ENCODE results near the gene TCF3. TPM values are rescaled to one million over a fixed set of nuclear protein-coding genes. Genes with fewer than 3 reads are reported as not detected.

The TCF3 gene
- polyA plus RNA-seq, 1 donor (not counting 4 experiments of a cell fraction or from before 2014, with no cell fraction given), result 40.0 TPM

DNA sequence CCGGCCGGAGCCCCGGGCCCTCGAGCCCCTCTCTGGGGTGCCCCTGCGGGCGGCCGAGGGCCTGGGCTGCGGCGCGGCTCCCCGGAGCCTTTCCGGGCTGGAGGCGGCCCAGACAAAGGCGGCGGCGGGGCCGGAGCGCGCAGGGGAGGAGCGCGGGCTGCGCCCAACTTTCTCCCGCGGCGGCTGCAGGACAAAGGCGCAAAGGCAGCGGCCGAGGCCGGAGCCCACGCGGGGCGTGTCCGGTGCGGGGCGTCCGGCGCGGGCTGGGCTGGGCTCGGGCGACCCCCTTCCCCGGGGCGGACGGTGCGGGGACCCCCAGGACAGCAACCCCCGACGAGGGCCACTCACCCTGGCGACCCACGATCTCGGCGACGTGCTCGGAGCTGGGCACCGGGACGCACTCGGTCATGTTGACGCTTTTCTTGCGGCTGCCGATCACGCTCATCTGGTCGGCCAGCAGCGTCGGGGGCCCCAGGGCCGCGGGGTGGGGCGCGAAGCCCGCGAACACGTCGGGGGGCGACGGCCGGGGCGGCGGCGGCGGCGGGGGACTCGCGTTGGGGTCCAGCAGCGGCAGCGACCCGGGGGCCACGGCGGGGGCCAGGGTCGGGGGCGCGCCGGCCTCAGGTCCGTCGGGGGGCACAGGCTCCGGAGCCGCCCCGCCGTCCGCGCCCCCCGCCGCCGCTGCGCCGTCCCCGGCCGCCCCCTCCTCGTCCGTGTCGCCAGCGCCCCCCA lies 85.1 kb downstream of the TCF3 start:
- Histone ChIP-seq H3K9me1 (ENCODE audit: control insufficient read depth, extremely low read depth, insufficient read depth, low read length) (no peaks in the 10 kb centered on the region), H4K20me1 (ENCODE audit: control insufficient read depth, extremely low read depth, insufficient read depth, low read length) (no peaks in the 10 kb centered on the region), H3K79me2 (ENCODE audit: control insufficient read depth, insufficient read depth, low read length) (peaks cover 22% of the 10 kb centered on the region), H2AFZ (ENCODE audit: control insufficient read depth, low read length) (peak overlapping the region; percentile 37), H3K27ac (ENCODE audit: control insufficient read depth, insufficient read depth, low read length) (no peak overlapping the region), H3K4me2 (ENCODE audit: control insufficient read depth, extremely low read depth, insufficient read depth, low read depth, low read length) (peak overlapping the region; percentile 73), H3K36me3 (ENCODE audit: control insufficient read depth in 2 of 2, extremely low read depth in 1 of 2, insufficient read depth in 2 of 2, low read length in 2 of 2) (no peaks in the 10 kb centered on the region), H3K4me1 (ENCODE audit: control insufficient read depth, extremely low read depth, insufficient read depth, low read length) (no peaks in the 10 kb centered on the region), H3K9me3 (ENCODE audit: control insufficient read depth, low read depth, low read length) (no peaks in the 10 kb centered on the region), H3K4me3 (ENCODE audit: control insufficient read depth in 2 of 3, extremely low read depth in 1 of 3, insufficient read depth in 2 of 3, low read depth in 1 of 3, low read length in 3 of 3) (peak overlapping the region; percentile 64 to 73 (median 71)), H3K27me3 (ENCODE audit: control insufficient read depth, extremely low read depth, insufficient read depth, low read length) (peaks cover 11% of the 10 kb centered on the region), H3K9ac (ENCODE audit: control insufficient read depth, extremely low read depth, insufficient read depth, low read length) (peak overlapping the region; percentile 56)
- no peak for DNase-seq (ENCODE audit: low read depth, low spot score)
- FAIRE-seq, result no peak
- TF ChIP-seq EZH2 (IDR thresholded peaks at IDR 0.05; ENCODE audit: low read length), result no peak
- TF ChIP-seq, protein P1, sequence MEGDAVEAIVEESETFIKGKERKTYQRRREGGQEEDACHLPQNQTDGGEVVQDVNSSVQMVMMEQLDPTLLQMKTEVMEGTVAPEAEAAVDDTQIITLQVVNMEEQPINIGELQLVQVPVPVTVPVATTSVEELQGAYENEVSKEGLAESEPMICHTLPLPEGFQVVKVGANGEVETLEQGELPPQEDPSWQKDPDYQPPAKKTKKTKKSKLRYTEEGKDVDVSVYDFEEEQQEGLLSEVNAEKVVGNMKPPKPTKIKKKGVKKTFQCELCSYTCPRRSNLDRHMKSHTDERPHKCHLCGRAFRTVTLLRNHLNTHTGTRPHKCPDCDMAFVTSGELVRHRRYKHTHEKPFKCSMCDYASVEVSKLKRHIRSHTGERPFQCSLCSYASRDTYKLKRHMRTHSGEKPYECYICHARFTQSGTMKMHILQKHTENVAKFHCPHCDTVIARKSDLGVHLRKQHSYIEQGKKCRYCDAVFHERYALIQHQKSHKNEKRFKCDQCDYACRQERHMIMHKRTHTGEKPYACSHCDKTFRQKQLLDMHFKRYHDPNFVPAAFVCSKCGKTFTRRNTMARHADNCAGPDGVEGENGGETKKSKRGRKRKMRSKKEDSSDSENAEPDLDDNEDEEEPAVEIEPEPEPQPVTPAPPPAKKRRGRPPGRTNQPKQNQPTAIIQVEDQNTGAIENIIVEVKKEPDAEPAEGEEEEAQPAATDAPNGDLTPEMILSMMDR (optimal IDR thresholded peaks at IDR 0.05 in 1 of 3, IDR thresholded peaks at IDR 0.05 in 1 of 3, conservative IDR thresholded peaks at IDR 0.05 in 1 of 3; ENCODE audit: extremely low read depth in 1 of 3, insufficient read depth in 2 of 3, low read length in 3 of 3), result no peak
- dilution Hi-C loops (cut with MboI; ENCODE audit: extremely low pct_ligation_motif_present, low sequenced_read_pairs), result no loop called here

DNA sequence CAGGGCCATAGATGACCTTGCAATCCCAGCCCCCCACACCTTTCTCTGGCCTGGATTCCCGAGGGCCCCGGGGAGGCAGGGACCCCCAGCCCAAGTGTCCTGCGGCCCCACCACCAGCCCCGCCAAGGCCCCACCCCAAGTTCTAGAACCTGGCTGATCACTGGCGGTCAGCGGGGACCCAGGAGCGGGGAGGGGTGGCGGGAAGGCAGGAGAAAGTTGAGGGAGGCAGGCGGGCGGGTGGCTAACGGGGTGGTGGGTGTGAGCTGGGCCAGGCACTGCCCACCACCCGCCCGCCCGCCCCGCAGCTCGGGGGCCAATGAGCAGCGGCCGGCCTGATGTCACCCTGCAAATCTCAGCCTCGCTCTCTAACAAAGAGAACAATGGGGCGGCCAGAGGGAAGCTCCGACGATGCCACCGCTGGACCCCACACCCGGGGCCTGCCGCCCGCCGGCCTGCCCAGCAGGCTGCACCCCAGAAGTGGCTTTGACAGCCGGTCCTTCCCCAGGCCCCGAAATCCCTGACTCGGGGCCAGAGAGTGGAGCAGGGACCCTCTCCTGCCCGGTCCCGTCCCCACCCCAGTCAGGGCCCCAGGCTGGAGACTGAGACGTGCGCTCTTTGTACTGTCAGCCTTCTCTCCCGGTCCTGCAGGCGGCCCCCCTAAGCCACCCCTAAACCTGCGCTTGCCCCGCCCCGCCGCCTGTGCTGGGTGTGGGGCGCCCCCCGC lies 85.9 kb downstream of the TCF3 start:
- Histone ChIP-seq H3K4me2 (ENCODE audit: control insufficient read depth, extremely low read depth, insufficient read depth, low read depth, low read length) (peak overlapping the region; percentile 73), H3K9ac (ENCODE audit: control insufficient read depth, extremely low read depth, insufficient read depth, low read length) (peak overlapping the region; percentile 56), H2AFZ (ENCODE audit: control insufficient read depth, low read length) (no peak overlapping the region), H3K9me1 (ENCODE audit: control insufficient read depth, extremely low read depth, insufficient read depth, low read length) (no peaks in the 10 kb centered on the region), H3K79me2 (ENCODE audit: control insufficient read depth, insufficient read depth, low read length) (peaks cover 22% of the 10 kb centered on the region), H3K36me3 (ENCODE audit: control insufficient read depth in 2 of 2, extremely low read depth in 1 of 2, insufficient read depth in 2 of 2, low read length in 2 of 2) (no peaks in the 10 kb centered on the region), H4K20me1 (ENCODE audit: control insufficient read depth, extremely low read depth, insufficient read depth, low read length) (no peaks in the 10 kb centered on the region), H3K4me3 (ENCODE audit: control insufficient read depth in 2 of 3, extremely low read depth in 1 of 3, insufficient read depth in 2 of 3, low read depth in 1 of 3, low read length in 3 of 3) (peak overlapping the region; percentile 54 to 73 (median 64)), H3K9me3 (ENCODE audit: control insufficient read depth, low read depth, low read length) (no peaks in the 10 kb centered on the region), H3K27me3 (ENCODE audit: control insufficient read depth, extremely low read depth, insufficient read depth, low read length) (peaks cover 11% of the 10 kb centered on the region), H3K4me1 (ENCODE audit: control insufficient read depth, extremely low read depth, insufficient read depth, low read length) (no peaks in the 10 kb centered on the region), H3K27ac (ENCODE audit: control insufficient read depth, insufficient read depth, low read length) (no peak overlapping the region)
- DNase-seq (ENCODE audit: low read depth, low spot score) (no peak), FAIRE-seq (no peak)
- dilution Hi-C loops (cut with MboI; ENCODE audit: extremely low pct_ligation_motif_present, low sequenced_read_pairs), result no loop called here
- TF ChIP-seq EZH2 (IDR thresholded peaks at IDR 0.05; ENCODE audit: low read length), result no peak
- TF ChIP-seq, protein P1 (optimal IDR thresholded peaks at IDR 0.05 in 1 of 3, IDR thresholded peaks at IDR 0.05 in 1 of 3, conservative IDR thresholded peaks at IDR 0.05 in 1 of 3; ENCODE audit: extremely low read depth in 1 of 3, insufficient read depth in 2 of 3, low read length in 3 of 3), result no peak

Data from keratinocyte (primary cell).